NCI-H524 treated with DMSO at 0.1 percent for 48 hours (cell line): Measurements from ENCODE around the gene ATP11A.

Experiments
- DNase-seq: peaks from one replicate; lab custom pipeline; 2025; lab: John Stamatoyannopoulos, UW

Gene ATP11A

DNA sequence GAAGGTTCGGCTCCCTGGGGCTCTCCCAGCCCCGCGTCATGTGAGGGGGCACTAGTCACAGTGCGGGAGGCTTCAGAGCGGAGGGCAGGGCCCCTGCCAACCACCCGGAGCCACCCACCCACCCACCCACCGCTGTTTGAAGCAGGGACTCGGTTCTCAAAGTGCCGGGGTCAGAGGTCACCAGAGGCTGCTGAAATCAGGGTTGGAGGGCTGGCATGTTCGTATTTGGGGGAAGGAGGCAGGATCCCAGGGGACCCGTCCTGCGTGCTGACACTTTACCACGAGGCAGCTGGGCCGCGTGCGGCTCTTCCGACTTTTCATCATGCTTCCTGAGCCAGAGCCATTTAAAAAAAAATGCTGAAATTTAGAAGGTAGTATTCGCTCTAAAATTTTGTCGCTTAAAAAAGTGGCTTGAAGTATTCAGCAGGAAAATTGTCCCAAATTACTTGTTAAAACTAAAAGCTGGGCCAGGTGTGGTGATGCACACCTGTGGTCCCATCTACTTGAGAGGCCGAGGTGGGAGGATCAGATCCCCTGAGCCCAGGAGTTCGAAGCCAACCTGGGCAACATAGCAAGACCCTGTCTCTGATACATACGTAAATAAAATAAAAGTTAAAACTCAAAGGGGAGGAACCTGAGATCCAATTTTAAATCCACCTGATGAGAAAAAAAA lies 21.2 kb downstream of the ATP11A start:
- DNase-seq = no peak

DNA sequence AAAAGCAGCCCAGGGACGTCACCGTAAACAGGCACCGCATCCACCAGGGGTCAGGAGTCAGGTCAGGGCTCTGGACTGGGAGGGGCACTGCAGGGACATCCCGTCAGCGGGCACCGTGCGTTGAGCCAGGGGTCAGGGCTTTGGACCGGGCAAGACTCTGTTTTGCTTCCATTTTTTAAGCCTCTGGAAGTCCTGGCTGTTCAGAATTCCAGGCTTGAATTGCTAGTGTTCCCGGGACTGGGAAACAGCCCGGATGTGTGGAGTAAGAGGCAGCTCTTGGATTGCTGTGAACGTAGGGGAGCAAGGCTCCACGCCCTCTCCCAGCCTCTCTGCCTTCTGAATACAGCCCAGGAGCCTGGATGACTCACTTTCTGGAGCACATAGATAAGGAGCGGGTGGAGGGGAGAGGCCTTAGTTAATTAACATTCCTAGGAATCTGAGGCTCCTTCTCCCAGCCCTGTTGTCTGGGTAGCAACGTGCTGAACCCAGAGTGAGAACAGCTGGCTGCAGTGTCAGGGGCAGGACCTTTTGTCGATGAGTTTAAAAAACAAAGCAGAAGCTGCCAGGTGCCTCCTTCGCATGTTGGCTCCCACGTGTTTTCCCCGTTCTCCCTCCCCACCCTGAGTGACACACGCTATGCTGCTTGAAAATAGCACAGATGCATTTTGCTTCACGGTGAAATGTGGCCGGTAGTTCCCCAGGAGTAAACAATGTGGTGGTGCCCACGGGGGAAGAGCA lies 21.9 kb downstream of the ATP11A start:
- peak; percentile 59 for DNase-seq

DNA sequence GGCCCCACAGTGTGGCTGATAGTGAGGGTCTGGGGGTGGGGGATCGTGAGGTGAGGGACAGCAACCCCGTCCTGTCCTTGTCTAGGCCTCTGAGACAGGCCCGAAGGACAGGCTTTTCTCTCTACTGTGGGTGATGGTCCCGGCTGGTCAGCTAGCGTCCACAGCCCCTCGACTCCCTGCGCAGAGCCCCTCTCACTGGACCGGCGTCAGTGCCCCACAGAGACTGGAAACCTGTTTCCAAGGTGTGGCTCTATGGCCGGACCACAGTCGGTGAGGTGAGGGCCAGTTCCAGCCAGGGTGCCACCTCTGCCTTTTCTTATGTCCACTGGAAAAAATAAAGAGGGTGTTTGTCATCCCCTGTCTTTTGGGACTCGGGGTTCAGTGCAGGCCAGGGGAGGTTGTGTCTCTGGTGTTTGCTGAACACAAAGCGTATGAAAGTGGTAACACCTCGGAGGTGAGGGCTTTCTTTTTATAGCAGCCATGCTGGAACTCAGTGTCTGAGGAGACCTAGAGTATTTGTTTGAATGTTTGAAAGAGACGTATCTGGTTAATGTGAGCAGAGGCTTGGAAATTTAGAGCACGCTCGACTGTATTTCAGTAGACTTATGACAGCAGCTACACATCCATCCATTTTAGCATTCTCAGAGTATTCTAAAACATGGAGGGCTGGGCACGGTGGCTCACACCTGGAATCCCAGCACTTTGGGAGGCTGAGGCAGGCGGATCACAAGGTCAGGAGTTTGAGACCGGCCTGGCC lies 22.8 kb downstream of the ATP11A start:
- no peak for DNase-seq

DNA sequence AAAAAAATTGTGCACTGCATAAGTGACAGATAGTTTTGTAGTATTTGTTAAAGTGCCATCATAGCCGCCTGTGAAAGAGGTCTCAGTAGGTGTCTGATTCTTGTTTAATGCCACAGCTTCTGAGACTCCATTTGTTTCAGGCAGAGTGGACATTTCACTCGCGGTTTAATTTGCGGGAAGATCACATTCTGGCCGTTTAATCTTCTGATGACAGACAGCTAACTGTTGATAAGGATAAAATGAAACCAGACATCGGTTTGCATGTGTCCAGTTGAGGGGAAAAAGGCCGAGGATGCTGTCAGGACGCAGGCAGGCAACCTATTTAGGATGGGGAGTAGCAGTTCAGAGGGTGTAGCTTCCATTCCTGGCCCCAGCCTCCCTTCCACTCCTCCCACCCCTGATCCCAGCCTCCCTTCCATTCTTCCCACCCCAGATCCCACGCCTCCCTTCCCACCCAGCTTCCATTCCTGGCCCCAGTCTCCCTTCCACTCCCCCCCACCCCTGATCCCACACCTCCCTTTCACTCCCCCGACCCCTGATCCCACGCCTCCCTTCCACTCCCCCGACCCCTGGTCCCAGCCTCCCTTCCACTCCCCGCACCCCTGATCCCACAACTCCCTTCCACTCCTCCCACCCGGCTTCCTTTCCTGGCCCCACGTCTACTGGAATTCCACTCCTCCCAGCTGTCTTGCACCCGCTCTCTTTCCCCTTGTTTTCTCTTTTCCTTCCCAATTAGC lies 23.8 kb downstream of the ATP11A start:
- no peak for DNase-seq

DNA sequence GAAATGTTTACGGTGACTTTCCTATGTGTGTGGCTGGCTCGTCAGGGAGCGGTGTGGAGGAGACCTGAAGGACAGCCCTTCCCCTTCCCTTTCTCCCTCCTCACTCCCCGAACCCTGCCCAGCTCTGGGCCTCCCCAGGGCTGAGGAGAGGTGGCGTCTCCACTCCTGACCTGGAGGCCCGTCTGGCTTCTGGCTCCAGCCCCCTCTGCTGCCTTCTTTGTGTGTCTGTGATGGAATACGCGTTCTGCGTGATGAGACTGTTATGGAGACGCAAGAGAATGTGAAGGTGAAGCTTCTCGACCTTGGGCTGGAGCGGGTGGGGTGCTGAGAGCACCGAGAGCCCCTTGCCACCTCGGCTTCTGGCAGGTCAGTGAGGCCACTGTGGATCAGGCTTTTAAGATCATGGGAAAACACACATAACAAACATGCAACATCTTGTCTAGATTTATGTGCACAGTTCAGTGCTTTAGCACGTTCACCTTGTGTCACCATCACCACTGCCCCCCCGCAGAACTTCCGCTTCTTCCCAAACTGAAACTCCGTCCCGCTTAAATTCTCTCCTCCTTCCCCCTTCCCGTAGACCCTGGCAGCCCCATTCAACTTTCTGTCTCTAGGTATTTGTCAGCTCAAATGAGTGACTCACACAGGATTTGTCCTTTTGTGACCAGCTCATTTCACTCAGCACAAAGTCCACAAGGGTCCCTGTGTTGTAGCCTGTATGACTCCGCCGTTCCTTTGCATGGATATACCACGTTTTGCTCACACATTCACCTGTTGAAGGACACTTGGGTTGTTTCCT lies 24.7 kb downstream of the ATP11A start:
- DNase-seq = no peak

DNA sequence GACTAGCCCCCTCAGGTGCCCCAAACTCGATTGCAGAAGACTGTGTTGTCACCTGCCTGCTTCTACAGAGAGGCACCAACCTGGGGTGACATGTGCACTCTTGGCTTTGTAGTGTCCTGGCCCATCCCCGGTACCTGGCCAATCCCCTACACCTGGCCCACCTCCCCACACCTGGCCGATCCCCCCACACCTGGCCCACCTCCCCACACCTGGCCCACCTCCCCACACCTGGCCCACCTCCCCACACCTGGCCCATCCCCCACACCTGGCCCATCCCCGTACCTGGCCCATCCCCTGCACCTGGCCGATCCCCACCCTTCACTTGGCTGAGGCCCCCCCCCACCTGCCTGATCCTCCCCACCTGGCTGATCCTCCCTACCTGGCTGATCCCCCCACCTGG lies 25.4 kb downstream of the ATP11A start:
- DNase-seq = no peak

DNA sequence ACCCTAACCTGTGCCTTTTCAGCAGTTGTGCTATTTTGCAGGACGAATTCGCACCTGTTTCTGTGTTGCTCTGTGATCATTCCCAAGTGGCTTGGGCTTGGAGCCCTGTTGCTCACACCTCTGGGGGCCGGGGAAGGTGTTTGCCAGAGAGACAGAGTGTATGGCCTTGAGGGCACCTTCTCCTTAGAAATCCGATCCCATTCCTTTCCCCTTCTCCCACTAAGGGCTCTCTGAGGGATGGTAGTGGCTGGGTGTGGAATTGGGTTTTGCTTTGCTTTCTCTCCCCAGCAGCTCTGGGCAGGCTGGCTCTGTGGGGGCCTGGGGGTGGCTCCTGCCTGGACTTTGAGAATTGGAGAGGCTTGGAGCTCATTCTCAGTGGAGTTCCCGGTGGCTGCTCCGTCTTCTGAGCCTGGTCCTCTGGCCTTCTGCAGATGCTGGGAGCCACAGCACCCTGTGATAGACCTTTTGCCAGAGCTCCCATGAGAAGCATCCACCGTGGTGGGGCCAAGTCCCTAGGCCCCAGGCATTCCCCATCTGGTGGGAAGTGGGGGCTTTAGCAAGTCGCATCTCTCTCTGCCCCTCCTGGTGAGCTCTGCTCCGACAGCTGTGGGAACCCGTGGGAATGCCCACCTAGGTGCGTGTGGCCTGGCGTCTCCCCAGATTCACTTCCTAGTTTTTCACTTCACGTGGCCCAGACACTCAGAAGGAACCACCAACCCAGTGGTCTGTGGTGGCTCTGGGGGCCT lies 26.1 kb downstream of the ATP11A start:
- no peak for DNase-seq

DNA sequence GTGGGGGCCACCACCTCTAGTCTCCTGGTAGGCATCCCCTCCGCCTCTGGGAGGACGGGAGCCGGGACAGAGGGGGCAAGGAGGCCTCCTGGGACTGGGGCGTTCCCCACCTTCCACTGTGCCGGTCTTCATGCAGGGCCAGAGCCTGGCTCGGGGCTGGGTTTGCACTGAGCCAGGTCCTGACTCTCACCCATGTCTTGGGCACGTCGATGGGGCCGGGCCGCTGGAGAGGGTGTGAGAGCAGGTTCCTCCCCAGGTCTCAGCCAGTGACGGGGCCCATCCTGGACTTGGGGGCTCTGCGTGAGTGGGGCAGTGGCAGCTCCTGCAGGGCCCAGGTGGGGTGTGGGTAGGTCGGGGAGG lies 26.6 kb downstream of the ATP11A start:
- DNase-seq = no peak

DNA sequence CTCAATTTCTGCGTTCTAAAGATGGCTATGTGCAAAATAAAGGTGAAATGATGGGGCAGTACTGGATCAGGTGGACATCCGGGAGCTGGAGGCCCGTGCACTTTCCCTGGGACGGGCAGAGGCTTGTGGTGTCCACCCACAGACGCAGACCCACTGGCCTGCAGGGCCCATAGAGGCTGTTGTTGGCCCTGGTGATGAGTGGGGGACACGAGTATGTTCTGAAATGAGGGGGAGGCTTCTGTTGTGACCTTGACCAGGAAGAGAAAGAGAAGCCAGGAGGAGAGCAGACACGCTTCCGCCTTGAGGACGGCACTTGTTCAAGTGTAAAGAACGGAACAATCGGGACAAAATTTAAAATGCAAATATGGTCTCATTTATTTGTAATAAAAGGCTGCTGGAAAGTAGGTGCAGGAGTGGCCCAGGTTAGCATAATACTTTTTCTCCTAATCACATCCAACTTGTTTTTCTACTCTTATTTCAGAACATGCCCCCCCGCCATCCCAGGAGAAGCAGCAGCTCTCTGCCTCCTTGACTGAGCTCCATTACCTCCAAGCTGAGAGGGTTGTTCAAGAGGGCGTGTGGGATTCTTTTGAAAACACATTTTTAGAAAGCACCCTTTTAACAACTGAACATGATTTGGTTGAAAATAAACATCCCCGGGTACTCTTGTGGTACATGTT lies 27.1 kb downstream of the ATP11A start:
- no peak for DNase-seq

DNA sequence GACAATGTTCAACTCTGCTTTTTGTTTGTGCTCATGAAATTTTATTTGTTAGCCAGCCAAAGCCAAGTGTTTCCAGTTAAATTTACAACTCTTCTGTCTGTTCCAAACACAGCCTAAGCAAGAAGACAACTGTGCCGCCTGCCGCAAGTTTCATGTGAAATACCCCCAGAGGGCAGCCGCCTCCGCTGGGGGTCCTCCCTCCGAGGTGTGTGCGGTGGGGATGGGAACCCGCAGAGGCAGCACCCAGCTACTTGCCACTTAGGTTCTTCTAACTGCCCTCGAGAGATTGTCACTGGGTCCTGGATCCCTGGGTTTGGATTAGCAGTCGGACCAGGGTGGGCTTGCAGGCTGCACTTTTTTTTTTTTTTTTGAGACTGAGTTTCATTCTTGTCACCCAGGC lies 28.5 kb downstream of the ATP11A start:
- no peak for DNase-seq

DNA sequence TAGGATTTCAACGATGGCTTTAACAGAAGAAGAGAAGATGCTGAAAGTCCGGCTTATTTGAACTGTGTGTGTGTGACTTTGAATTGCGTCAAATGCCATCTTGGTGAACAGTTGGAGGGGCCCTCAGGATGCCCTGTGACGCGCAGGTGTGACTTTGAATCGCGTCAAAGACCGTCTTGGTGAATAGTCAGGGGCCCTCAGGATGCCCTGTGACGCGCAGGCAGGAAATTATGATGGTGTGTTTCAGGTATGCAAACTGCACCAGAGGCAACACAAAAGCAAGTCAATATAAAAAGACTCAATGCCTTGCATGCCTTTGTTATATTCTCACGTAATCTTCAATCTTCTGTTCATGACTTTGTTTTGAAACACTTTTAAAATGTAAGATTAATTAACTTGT lies 29.2 kb downstream of the ATP11A start:
- DNase-seq = no peak

DNA sequence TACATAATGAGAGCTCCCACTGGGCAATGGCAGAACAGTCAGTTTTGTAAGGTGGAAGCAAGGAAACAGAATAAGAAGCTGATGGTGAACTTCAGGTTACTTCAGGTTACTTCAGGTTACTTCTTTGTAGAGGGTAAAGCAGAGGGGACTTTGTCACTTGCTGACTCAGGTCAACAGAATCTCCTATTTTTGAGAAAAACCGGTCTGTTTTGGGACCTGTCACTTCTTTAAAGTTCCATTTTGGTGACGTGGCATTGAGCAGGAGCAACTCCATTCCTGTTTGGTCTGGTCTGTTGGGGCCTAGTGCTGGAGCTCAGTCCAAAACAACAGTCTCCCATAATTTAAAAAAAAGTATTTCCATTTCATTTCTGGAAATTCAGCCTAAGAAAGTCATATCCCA lies 29.7 kb downstream of the ATP11A start:
- no peak for DNase-seq

DNA sequence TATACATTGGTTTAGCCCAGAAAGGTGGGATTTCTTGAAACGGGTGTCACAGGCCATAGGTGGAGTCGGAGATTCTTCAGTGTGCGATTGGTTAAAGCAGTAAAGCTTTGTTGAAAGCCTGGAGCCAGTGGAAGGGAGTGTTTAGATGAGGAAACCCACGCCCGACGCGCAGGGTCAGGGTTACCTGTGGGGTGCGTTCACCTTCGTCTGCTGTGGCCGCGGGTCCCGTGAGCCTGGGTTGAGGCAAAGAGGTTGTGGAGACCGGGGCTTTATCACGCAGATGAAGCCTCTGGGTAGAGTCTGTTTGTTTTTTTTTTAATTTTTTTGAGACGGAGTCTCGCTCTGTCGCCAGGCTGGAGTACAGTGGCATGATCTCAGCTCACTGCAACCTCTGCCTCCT lies 30.4 kb downstream of the ATP11A start:
- DNase-seq = no peak

DNA sequence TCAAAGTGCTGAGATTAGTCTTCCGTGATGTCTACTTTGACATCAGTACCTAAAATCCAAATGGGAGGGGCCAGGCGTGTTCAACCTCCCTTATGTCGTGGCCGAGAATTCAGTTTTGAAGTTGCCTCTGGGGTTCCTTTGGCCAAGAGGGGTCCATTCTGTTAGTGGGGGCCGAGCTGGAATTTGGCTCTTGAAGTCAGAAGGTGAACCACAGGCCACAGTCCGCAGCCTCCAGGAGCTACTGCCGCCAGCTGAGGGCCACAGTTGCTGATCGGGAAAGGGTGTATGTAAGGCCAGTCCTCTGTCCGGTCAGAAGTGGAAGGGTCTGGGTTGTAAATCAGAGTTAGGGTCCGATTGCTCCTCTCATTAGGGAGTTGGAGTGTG lies 31.0 kb downstream of the ATP11A start:
- DNase-seq = no peak

DNA sequence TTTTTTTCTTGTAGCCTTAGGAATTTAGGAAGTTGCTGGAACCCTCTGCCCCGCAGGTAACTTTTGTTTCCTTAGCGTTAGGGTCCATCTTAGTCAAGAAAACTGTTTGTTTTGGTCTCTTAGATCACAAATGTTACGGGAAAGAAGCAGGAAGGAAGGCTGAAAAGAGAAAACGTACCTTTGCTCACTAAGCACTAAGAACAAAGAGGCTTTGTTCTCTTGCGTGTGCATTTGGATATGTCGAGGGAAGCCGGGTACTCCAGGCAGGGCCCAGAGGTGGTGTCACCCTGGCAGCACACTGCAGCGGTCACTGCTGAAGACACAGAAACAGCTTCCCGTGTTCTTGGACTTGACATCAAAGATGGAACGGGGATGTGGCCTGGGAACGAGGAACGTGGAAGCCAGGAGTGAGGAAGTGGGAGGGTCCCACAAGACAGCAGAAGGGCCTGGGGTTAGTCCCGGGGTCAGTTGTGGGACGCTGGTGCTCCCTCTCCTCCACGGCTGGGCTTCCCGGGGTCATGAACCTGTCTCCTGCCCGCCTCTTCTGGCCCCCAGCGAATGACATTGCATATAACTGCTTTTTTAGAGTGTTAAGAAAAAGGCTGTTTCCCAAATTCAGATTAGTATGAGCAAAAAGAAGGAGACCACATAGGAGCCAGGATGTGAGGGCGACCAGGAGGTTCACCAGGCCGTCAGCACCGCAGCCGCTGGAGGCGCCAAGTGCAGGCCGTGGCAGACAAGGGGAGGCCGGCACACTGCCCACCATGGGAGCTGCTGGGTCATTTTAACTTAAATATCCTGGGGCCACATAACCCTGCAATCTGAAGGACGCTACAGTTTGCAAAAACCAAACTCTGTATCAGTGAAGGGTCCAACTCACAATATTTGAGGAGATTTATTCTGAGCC lies 31.6 kb downstream of the ATP11A start:
- no peak for DNase-seq

DNA sequence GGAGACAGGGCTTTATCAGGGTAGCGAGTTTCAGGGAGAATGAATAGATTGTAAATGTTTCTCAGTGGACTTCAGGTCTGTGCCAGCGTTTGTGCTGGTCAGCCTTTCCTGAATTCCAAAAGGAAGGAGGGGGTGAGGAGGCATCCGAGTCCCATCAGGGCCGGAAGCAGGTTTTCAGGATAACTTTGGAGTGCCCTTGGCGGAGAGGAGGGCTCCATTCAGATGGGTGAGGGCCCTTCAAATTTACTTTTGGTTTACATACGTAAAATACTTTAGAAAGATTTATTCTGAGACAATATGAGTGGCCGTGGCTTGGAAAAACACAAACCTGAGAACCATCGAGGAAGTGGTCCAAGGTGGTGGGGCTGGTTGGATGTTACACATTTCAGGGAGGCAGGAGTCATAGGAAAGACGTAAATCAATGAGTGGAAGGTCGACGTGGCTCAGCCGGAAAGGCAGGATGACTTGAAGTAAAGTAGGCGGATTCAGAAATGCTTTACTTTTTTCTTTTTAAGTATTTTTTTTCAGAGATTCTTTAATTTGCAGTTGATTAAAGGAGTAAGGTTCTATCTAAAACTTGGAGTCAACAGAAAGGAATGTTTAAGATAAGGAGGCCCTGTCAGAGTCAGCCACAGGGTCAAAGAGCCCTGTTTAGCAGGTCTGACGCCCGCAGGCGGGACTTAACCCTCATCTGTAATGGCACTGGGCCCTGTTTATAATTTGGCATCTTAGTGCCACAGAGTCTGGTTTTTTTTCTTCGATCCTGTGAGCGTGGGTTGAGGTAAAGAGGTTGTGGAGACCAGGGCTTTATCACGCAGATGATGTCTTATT lies 32.8 kb downstream of the ATP11A start:
- DNase-seq = no peak

DNA sequence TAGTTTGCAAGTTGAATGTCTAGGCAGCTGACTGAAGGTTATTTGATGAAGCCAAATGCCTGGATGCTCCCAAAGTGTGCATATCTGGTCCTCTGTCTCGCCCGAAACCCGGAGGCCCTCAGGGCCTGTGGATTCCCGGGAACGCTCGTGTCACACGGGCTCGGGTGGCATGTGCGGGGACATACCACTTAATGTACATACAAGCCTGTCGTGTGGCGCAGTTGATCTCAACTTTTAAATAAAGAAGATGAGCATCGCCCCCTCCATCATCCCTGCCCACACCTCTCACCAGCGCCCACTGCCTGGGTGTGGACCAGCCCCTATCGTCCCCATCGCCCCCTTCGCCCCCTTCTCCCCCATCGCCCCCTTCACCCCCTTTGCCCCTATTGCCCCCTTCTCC lies 33.9 kb downstream of the ATP11A start:
- no peak for DNase-seq

DNA sequence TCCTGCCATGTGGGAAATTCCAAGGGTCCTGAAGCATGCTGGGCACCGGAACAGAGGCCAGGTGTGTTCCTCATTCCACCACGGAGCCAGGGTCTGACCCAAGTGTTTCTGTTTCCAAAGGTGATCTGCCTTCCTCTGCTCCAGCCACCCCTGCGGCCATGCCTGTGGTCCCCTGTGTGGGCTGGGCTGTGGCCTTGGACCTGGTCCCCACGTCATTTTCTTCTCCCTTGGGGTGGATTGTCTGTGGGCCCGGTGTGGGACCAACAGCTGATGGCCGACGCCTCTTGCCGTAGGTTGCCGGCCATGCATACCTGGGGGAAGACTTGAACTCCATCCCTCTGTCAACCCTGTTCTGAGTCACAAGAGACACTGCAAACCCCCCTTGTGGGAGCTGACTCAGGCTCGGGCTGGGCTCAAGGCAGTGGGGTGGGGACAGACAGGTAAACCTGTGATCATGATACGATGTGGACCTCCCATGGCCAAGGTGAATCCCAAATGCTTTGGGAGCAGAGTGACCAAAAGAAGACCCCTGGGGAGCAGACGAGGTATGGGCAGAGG lies 35.0 kb downstream of the ATP11A start:
- no peak for DNase-seq
